DMS114 treated with DMSO at 0.1 percent for 48 hours (cell line): ENCODE data around the gene COL4A6.

Experiments used
- DNase-seq: peaks from one replicate; lab custom pipeline; 2025; ENCODE audit not compliant: unreplicated experiment; lab: John Stamatoyannopoulos, UW

COL4A6 gene

DNA sequence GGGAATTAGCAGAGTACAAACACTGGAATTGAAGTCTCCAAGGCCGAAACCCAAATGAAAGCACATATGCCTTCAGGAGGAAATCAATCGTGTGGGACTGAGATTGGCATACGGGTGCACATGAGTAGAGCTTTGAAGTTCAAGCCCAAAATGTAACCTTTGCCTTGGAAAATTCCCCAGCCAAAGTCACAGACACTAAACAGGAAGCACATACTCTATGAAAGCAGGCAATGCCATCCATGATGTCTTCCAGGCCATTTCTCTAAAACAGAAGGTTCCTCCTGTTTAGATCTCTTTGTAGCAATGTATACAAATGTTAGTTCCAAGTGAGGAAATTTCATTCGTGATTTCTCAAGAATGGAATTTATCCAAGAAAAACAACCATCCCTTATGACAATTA, 162.5 kb downstream of the COL4A6 start:
- no peak for DNase-seq

DNA sequence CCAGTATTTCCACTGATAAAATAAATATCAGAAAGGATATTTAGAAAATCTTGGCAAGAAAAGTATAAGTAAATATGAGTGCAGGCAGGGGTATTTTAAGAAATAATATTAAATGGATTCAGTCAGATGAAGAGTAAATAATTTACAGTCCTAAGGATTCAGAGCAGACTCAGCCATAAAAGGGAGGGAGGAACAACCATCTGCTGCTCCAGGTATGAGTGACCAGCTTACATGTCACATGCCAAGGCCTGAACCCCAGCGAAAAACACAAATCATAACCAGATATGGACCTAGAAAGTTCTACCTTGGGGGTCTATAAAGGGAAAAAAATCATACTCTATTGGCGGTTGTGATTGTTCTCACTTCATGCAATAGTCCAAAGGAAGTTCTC, 166.8 kb downstream of the COL4A6 start:
- no peak for DNase-seq

DNA sequence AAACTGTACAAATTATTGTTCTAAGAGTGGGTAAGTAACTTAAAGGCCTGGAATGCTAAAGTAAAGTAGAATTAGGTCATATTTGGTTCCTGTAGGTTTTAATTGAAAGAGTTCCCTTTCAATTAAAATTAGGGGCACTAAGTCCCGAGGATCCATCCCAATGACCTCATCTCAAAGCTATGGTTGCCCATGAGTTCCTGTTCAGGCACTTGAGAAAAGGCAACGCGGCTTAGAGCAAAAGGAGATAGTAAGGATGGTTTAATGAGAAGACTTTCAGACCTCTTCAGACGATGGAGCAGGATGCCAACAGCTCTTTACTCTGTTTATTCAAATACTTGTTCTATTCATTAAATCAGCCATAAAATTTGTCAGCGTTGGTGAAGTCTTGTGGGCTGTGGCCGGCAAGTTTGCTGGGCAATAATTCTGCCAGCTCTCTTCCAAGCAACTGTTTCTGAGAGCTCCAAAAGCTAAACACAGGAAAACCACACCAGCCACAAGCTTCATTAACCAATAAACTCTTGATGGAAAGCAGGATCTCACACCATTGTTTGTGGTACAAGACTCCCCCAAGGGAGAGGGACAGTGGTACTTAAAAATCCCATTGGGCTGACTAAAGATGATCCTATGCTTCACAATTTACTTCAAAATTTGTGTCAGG, 167.4 kb downstream of the COL4A6 start:
- DNase-seq, result no peak

DNA sequence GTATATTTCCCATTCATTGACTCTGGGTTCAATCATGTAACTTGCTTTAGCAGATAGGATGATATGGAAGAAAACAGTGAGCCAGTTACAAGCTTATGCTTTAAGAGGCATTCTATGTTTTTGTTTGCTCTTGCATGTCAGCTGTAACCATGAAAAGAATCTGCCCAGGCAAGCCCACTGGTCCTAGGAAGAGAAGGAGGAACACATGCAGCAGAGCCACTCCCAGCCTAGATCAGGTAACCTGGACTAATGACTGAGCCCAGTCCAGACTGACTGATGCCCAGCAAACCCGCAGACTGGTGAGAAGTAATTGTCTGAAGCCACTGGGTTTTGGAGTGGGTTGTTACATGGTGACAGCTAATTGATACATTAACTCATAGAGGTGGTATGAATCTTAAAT, 167.9 kb downstream of the COL4A6 start:
- DNase-seq, result no peak

DNA sequence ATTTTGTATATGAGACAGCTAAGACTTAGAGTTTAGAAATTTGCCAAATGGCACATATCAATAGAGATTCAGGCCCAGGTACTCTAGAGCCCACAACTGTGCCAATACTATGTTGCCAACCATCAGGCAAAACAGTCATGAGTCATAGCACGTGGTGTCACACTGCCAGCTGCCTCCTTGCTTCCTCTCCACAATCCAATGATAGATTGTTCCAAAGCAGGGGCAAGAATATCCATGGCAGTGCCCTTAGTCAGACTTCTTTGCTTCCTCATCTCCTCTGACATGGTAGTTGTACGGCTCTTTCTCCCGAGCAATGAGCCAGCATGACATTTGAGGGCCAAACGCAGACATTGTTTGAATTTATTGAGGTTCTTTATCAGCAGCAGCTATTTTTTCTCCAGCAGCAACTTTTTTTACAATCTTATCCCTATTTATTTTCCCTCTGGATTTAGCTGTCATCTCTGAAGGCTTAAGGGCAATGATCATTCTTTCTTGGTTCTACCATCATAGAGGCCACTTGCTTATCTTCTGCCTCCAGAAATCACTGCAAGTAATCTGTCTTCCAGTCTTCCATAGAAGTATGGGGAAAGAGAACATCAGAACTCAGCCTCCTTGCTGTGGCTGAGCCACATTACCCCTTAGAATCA, 169.7 kb downstream of the COL4A6 start:
- no peak for DNase-seq

DNA sequence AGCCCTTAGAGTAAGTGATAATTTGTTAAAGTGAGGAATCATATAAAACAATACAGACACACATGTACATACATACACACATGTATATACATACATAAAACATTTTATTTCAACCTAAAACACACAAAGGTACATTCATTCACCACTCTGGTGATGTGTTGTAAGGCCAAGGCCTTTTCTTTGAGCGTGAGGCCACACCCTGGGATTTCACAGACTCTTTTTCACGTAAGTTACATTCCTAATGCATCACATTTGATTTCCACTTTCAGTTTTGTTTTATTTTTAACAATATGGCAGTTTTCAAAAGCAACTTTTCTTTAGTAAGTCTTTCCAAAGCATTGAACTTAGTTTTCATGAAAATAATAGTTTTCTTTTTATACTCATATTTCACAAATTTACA, 170.7 kb downstream of the COL4A6 start:
- no peak for DNase-seq

DNA sequence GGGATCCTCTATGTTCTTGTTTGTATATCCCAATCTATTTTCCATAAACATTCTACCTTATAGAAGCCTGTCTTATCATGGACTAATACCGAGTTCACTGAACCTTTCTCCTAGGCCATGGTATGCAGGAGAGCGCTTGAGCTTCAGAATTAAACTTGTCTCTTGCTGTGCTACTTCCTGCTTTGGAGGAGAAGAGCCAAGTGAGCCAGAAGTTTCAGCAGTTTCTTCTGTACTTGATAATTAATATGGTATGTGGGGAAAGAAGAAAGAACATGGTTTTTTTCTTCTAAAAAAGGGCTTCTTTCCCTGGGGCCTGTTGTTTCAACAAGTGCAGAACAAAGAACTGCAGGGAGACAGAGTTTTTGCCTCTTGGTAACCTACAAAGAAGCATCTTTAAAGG, 173.8 kb downstream of the COL4A6 start:
- no peak for DNase-seq

DNA sequence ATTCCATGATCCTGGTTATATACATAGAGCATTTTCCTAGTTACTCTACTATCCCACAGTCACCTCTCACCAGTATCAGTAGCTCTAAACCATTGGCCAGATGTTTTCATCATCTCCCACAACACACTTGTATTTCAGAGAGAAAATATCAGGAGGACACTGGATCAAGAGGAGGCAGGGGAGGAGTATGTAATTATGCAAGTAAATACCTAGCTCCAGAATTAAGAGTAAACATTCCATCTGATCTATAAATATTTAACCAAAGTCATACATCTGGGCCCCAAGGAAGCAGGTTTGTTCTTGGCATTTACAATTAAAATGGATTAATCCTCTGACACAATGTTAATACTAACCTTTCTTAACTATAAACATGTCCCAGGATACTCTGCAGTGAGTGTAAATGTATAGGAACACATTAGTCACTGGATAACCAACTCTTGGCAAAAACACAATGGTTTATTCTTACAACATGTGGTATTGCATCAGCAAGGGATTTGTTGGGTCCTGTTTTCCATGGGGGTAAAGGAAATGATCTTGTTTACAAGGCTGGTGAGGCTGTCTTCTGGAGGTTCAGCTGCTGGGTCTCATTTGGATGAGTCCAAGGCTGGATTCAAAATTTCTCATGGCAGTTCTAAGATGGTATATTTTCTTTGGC, 176.5 kb downstream of the COL4A6 start:
- DNase-seq, result no peak

DNA sequence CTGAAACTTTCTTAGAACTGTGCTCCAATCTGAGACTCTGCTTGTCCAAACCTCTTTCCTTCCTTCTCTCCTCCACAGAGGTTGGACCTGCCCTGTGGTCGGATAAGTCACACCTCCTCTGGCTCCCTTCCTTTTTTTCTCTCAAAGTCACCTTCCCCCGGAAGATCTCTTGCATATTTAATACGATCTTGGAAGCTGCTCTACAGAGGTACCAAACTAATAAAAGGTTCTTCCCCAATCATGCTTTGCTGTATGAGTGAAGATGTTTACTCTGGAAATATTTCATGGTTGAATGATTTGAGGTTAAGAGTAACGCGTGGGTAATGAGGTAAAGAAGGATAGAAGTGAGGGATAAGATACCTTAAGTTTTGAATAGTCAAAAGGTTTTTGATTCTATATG, 180.7 kb downstream of the COL4A6 start:
- DNase-seq, result no peak

DNA sequence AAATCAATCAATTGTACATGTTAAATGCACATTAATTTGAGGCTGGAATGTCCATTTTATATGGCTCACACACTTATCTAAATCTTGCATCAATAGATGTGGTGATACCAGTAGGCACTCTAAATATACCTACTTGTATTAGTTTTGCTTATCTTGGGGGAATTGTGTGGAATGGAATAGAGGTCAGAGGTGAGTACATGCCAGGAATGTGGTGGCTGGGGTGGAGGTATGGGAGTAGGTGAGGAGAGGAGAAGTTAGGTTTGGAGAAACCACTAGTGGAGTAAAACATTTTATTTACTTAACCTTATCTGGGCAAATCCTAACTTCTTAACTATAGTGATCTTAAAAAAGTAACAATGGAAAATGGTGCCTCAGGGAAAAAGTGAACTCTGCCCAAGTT, 183.6 kb downstream of the COL4A6 start:
- DNase-seq, result no peak

DNA sequence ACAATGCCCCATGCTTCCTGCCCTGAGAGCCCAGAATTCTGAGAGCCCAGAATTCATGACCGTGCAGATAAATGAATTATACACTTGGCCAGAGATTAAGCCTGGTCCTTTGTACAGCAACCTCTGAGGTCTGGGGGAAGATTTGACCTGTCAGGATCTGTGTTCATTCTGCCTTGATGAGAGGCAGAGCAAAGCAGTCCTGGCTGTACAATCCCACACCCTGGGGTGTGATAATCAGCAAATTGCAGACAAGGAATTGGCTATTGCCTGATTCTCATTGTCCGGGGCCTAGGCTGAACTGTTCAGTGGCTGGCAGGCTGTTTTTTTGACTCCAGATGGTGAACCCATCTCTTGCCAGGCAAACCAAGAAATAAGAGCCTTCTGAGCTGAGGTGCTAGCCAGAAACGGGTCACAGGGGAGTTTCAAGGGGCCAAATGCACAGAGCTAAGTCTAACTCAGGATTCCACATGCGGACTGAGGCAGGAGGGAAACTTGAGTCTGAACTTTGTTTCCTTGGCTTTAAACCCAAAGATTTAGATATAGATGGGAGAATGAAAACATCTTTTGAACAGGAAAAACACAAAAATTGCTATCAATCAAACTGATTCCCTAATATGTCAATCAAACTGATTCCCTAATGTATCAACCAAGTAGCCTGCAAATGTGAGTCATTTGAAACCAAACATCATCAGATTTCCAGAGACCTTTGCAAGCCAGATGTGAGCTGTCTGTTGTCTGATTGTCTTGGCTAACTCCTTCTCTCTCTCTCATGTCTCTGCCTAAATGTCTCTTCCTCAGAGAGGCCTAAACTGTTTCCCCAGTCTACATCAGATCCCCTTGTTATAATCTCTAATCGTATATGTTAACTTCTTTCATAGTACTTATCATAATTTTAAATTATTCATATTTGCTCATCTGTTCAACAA, 187.3 kb downstream of the COL4A6 start:
- no peak for DNase-seq

DNA sequence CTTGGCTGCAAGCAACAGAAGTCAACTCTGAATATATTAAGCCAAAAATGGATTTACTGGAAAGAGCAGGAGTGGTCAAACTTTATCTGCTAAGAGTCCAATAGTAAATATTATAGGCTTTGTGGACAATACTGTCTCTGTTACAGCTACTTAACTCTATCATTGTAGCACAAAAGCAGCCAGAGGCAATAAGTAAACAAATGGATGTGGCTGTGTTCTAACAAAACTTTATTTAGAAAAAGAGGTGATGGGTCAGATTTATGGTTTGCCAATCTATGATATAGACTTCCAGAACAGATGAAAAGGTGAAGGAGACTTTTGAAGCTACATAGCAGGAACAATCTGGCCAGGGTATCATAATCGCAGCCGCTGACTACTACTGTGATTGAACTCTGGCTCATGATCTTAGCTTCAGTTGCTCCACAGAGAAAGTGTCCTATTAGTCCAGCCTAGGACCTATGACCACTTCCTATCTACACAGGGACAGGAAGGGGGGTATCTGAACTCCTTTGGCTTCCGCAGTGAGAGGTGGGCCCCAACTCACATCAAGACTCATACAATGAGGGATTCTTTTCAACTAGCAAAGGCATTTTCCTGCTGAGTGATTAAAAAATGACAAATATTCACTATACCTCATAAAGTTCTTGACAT, 191.8 kb downstream of the COL4A6 start:
- no peak for DNase-seq

DNA sequence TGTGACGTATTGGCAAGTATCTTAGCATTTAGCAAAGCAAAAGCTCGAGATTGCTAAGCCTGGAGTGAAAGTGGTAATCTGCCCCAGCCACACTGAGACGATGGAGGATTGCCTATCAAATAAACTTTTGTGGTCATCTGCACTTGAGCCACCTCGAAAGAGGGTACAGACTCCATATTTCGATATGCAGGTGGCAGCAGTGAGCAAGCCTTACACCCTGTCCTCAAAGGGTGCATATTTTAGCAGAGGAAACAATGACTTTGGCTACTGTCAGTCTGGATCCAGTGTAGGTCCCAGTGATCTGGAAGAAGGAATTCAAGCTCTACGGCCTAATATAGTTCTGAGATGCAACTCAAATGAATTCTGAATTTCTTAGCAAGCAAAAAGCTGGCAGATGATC, 192.8 kb downstream of the COL4A6 start:
- no peak for DNase-seq

DNA sequence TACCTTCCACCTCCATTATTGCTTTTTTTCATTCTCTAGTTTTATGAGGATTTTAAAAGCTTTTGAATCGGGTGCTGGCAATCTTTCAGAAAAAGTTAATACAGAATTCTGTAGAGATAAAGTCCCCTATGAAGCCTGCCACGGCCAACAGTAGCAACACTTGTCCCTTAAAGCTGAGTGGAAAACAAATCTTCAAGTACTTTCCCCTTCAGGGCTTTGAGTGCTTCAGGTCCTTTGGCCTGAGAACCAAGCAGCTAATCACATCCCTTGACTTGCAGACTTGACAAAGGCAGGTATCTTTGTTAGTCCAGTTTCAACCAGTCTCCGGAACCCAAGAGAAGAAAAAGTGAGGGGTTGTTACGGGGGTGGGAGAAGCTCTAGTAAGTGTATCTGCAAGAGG, 202.2 kb downstream of the COL4A6 start:
- DNase-seq, result no peak

DNA sequence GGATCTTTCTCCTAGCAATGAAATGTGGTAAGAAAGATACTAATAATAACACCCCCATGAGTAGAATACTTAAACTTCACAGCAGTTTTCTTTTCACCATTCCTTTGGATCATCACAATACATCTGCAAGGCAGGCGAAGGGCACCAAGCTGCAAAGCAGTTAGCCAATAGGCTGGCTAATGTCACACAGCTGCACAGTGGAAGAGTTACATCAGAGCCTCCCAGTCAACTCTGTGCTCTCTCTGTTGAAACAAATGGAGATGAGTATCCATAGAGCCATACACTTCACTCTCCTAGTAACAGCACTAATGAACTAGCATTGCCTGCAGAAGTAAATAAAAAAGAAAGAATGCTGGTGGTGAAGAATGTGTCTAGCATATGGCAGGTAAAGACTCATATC, 207.6 kb downstream of the COL4A6 start:
- DNase-seq, result no peak

DNA sequence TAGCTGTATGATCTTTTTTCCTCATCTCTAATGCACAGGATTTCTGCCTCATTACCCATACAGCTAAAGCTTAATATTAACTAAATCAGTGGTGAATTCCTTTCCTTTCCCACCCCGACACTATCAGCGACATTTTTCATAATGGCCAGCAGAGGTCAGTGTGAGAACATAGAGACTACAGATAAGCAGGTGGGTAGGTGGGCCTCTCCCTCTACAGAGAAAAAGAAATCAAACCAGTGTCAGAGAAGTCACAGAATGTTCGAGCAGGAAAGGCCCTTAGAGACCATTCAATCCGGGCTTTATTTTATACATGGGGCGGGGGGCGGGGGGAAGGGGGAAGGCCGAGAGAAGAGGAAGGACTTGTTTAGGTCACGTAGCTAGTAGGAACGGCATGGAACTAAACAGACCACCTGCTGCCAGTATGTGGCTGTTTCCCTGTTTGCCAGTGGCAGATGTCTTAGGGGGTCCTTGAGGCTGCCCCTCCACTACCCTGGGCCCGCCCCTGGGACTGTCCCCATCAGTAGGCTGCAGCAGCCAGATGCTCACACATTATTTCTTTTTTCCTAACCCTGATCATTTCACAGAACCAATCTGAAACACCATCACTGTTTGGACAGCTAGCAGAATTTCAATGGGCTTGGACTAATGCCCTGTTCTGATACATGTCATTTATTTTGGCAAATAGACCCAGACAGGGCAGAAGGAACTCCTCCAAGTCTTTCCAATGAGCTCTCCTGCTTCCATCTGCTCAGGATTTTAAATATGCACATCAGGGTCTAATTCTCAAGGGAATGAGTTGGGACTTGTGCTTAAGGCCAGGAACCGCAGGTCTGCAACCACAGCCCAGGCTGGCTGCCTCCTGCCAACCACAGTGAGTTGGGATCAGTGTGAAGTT, 213.2 kb downstream of the COL4A6 start:
- DNase-seq, result peak; percentile 22

DNA sequence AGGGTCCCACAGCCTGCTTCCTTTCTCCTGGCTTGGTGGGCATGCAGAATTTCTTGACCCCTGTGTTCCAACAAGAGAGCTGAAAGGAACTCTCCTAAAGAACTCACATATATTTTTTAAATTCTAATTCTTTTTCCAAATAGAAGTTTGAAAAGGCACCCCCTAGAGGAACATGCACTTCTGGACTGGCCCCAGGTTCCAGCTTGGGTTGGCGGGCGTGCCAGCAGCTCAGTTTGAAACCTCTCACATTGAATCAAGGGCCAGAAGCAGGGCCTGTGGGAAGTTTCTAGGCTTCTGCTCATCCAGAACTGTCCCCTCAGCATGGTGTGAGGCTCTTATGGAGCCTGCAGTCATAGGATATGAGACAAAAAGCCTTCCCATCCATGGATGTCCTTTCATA, 214.0 kb downstream of the COL4A6 start:
- DNase-seq, result no peak

DNA sequence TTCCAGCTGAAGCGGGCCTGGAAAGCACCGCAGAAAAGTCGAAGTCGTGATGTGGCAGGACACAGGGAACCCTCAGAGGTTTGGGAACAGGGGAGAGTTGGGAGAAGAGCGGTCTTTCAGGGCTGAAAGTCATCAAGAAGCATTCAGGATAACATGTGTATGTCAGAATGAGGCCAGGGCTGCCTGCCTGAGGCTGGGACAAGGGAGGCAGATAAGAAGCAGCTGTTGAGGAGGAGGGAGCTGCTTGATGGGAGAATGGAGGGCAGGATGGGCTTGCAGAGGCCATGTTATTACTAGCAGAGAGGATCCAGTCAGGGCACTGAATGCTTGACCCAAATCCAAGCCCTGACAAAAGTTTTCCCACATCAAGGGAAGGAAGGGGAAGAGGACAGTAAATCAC, 214.6 kb downstream of the COL4A6 start:
- no peak for DNase-seq

DNA sequence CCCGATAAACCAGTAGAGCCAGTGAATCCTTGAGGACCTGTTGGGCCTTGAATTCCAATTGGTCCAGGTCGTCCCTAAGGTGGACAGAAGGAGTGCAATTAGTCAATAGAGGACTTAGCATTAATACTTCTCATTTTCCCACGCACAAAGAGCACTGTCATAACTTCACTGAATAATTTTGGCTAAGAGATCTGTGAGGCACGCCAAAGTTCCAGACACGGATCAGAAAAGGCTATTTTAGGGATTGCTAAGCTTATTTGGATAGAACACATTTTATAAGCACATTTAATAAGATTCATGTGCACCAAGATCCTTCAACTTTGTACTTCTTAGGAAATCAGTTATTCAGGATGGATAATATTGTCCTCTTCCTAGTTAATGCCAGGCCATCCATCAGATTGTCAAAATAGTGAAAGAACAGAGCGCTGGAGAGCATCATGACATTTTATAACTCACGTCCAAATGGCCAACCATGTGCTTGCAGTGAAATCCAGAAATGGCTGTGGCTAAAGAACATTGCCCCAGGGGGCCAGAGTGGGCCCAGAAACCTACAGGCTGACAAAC, 216.8 kb downstream of the COL4A6 start:
- no peak for DNase-seq
